ENCODE data around the gene NEXN.

- TF ChIP-seq, protein P1, sequence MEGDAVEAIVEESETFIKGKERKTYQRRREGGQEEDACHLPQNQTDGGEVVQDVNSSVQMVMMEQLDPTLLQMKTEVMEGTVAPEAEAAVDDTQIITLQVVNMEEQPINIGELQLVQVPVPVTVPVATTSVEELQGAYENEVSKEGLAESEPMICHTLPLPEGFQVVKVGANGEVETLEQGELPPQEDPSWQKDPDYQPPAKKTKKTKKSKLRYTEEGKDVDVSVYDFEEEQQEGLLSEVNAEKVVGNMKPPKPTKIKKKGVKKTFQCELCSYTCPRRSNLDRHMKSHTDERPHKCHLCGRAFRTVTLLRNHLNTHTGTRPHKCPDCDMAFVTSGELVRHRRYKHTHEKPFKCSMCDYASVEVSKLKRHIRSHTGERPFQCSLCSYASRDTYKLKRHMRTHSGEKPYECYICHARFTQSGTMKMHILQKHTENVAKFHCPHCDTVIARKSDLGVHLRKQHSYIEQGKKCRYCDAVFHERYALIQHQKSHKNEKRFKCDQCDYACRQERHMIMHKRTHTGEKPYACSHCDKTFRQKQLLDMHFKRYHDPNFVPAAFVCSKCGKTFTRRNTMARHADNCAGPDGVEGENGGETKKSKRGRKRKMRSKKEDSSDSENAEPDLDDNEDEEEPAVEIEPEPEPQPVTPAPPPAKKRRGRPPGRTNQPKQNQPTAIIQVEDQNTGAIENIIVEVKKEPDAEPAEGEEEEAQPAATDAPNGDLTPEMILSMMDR (IDR thresholded peaks at IDR 0.05), result no peak
- no peak for TF ChIP-seq POLR2AphosphoS5 (IDR thresholded peaks at IDR 0.05)
Measured at GRCh38 chr1:77986810-77987209, 98.4 kb downstream of the NEXN start.

All from breast epithelium (tissue), 3 donors.